Activated CD8-positive, alpha-beta T cell treated with anti-CD3 and anti-CD28 coated beads, Interleukin-2, amount 10 ng/mL, durations not matched to agents 7 days and 5 days (primary cell): ENCODE results near the gene TMTC4. TPM values are rescaled to one million over a fixed set of nuclear protein-coding genes. Genes with fewer than 3 reads are reported as not detected.

ENCODE experiments used
- ATAC-seq: fragments of 150-1000 bp; cut with Tn5 transposase; one replicate; pipeline ENCODE4 v1.10.0; 2021; ENCODE audit warnings: moderate library complexity
- CTCF ChIA-PET: fragments of 350-600 bp; sonication (Branson Sonifier 250); formaldehyde crosslinking; loops from one replicate; lab custom pipeline; 2021; ENCODE audit warnings: antibody characterized with exemption; lab: Charles Lee
- POLR2A ChIA-PET: fragments of 350-600 bp; sonication (Branson Sonifier 250); formaldehyde crosslinking; loops from one replicate; lab custom pipeline; 2021; ENCODE audit warnings: antibody characterized with exemption; lab: Charles Lee
- DNase-seq: peaks from one replicate; pipeline ENCODE4 v3.0.0-alpha.2; 2020
- H3K27ac Mint-ChIP-seq: one replicate; pipeline ENCODE4 v1.8.0; 2021; ENCODE audit warnings: mild to moderate bottlenecking, mixed read lengths
- H3K27me3 Mint-ChIP-seq: one replicate; pipeline ENCODE4 v1.8.0; 2021; ENCODE audit warnings: low read depth, mixed read lengths
- H3K36me3 Mint-ChIP-seq: one replicate; pipeline ENCODE4 v1.8.0; 2021; ENCODE audit warnings: low read depth, mixed read lengths
- H3K4me1 Mint-ChIP-seq: one replicate; pipeline ENCODE4 v1.8.0; 2021; ENCODE audit warnings: low read depth, mixed read lengths
- H3K4me3 Mint-ChIP-seq: one replicate; pipeline ENCODE4 v1.8.0; 2021; ENCODE audit warnings: mild to moderate bottlenecking, mixed read lengths
- H3K9me3 Mint-ChIP-seq: one replicate; pipeline ENCODE4 v1.8.0; 2022; ENCODE audit warnings: mixed read lengths; ENCODE audit not compliant: insufficient read depth
- total RNA-seq, 2 experiments: library from RNA; stranded (reverse); gene quantifications; one replicate each; pipeline ENCODE4 v1.2.3, GENCODE V29; 2021

TMTC4 gene
- total RNA-seq, 2 experiments from 2014 or later, result 26.8 to 27.5 TPM

GRCh38 chr13:100601716-100602115 is 72.9 kb downstream of the TMTC4 start:
- H3K27ac Mint-ChIP-seq, result no peak overlapping the region
- H3K36me3 Mint-ChIP-seq, result peaks cover 28% of the 10 kb centered on the region
- POLR2A ChIA-PET, result no interaction called here
- no peaks in the 10 kb centered on the region for H3K4me1 Mint-ChIP-seq
- no peak for ATAC-seq
- no peaks in the 10 kb centered on the region for H3K27me3 Mint-ChIP-seq
- no peak overlapping the region for H3K4me3 Mint-ChIP-seq
- H3K9me3 Mint-ChIP-seq, result no peaks in the 10 kb centered on the region
- CTCF ChIA-PET, result no interaction called here
- no peak for DNase-seq

DNA sequence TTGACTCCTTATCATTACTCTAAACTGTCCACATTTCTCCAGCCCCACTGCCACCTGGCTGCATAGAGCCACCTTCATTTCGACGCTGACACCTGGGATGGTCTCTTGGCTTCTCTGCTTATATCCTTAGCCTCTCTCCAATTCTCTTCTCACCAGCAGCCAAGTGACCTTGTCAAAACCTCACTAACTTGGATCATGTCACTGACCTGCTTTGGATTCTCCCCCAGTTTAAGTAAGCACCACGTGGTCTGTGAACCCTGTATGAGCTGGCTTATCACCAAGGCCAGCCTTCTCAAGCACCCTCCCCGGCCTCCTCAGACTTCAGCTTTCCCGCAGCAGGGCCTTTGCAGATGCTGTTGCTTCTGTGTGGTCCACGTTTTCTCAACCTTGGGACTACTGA is 73.7 kb downstream of the TMTC4 start:
- ATAC-seq (no peak), DNase-seq (no peak)
- Mint-ChIP-seq H3K9me3 (no peaks in the 10 kb centered on the region), H3K4me3 (no peak overlapping the region), H3K36me3 (peaks cover 22% of the 10 kb centered on the region), H3K27ac (no peak overlapping the region), H3K27me3 (no peaks in the 10 kb centered on the region), H3K4me1 (no peaks in the 10 kb centered on the region)
- CTCF ChIA-PET, result interaction anchor here (2.0 kb wide), 1 partner anchor 27 kb away, joined by 5 read pairs; no protein-coding TSS in a partner anchor
- POLR2A ChIA-PET, result no interaction called here

- POLR2A ChIA-PET, result no interaction called here
These were observed 74.1 kb downstream of the TMTC4 start for GRCh38 chr13:100600461-100600860.

GRCh38 chr13:100597253-100597652 is 77.3 kb downstream of the TMTC4 start:
- DNase-seq, result no peak
- POLR2A ChIA-PET, result no interaction called here
- CTCF ChIA-PET, result interaction anchor here (1.4 kb wide), 1 partner anchor 12 kb away, joined by 4 read pairs; no protein-coding TSS in a partner anchor
- Mint-ChIP-seq H3K27me3 (no peaks in the 10 kb centered on the region), H3K9me3 (no peaks in the 10 kb centered on the region), H3K4me3 (no peak overlapping the region), H3K27ac (no peak overlapping the region), H3K4me1 (no peaks in the 10 kb centered on the region), H3K36me3 (peaks cover under 1% of the 10 kb centered on the region)
- no peak for ATAC-seq

More at GRCh38 chr13:100600461-100600860, 74.1 kb downstream of the TMTC4 start:
- peaks cover 17% of the 10 kb centered on the region for H3K36me3 Mint-ChIP-seq
- no peaks in the 10 kb centered on the region for H3K4me1 Mint-ChIP-seq
- no peaks in the 10 kb centered on the region for H3K27me3 Mint-ChIP-seq
- CTCF ChIA-PET, result interaction anchor here (0.7 to 2.0 kb wide), 3 partner anchors 13 to 28 kb away, joined by 3 to 5 read pairs (median 3); no protein-coding TSS in a partner anchor
- no peak overlapping the region for H3K27ac Mint-ChIP-seq
- H3K4me3 Mint-ChIP-seq, result no peak overlapping the region
- H3K9me3 Mint-ChIP-seq, result no peaks in the 10 kb centered on the region
- DNase-seq (no peak), ATAC-seq (no peak)

GRCh38 chr13:100596516-100596915 is 78.1 kb downstream of the TMTC4 start:
- H3K4me1 Mint-ChIP-seq, result peaks cover 1% of the 10 kb centered on the region
- H3K9me3 Mint-ChIP-seq, result no peaks in the 10 kb centered on the region
- DNase-seq (no peak), ATAC-seq (no peak)
- CTCF ChIA-PET, result interaction anchor here (15.2 kb wide), 1 partner anchor 23 kb away, joined by 167 read pairs; no protein-coding TSS in a partner anchor
- POLR2A ChIA-PET, result no interaction called here
- H3K36me3 Mint-ChIP-seq, result no peaks in the 10 kb centered on the region
- no peak overlapping the region for H3K27ac Mint-ChIP-seq
- no peaks in the 10 kb centered on the region for H3K27me3 Mint-ChIP-seq
- H3K4me3 Mint-ChIP-seq, result no peak overlapping the region

DNA sequence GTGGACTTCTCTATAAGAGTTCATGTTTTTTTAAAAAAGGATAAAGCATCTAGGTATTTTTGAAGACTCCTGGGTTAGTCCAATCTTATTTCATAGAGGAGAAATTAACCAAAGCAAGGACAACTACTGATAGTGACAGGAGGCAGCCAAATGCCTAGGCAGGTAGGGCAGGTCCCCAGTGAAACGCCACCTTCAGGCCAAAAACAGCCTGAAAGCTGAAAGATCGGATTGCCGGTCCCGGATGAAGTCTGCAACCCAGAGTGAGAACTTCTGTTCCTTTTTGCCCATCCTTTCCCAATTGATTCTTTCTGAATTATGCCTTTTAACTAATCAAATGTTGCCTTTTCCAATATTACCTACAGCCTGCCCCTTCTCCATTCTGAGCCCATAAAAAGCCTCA is 79.9 kb downstream of the TMTC4 start:
- ChIA-PET CTCF (interaction anchor here (1.3 to 15.2 kb wide), 3 partner anchors 14 to 22 kb away, joined by 3 to 167 read pairs (median 4); no protein-coding TSS in a partner anchor), POLR2A (no interaction called here)
- no peaks in the 10 kb centered on the region for H3K27me3 Mint-ChIP-seq
- no peaks in the 10 kb centered on the region for H3K36me3 Mint-ChIP-seq
- no peak for DNase-seq
- no peaks in the 10 kb centered on the region for H3K9me3 Mint-ChIP-seq
- H3K4me1 Mint-ChIP-seq, result peaks cover 14% of the 10 kb centered on the region
- ATAC-seq, result no peak
- no peak overlapping the region for H3K4me3 Mint-ChIP-seq
- no peak overlapping the region for H3K27ac Mint-ChIP-seq

- DNase-seq (no peak), ATAC-seq (no peak)
- Mint-ChIP-seq H3K27me3 (no peaks in the 10 kb centered on the region), H3K9me3 (no peaks in the 10 kb centered on the region), H3K36me3 (peaks cover 2% of the 10 kb centered on the region), H3K4me1 (peaks cover 17% of the 10 kb centered on the region), H3K27ac (no peak overlapping the region), H3K4me3 (no peak overlapping the region)
- ChIA-PET CTCF (interaction anchor here (1.3 to 15.2 kb wide), 3 partner anchors 15 to 21 kb away, joined by 3 to 167 read pairs (median 4); no protein-coding TSS in a partner anchor), POLR2A (no interaction called here)
These were observed 80.3 kb downstream of the TMTC4 start for GRCh38 chr13:100594255-100594654.

GRCh38 chr13:100589178-100589725 is 85.3 kb downstream of the TMTC4 start:
- peaks cover 58% of the 10 kb centered on the region for H3K4me1 Mint-ChIP-seq
- H3K36me3 Mint-ChIP-seq, result peaks cover 19% of the 10 kb centered on the region
- no peaks in the 10 kb centered on the region for H3K27me3 Mint-ChIP-seq
- peak overlapping the region; percentile 69 for H3K4me3 Mint-ChIP-seq
- no peak for ATAC-seq
- ChIA-PET CTCF (interaction anchor here (0.7 to 15.2 kb wide), 4 partner anchors 8 to 21 kb away, joined by 3 to 167 read pairs (median 10); no protein-coding TSS in a partner anchor), POLR2A (interaction anchor here (0.5 to 2.0 kb wide), 3 partner anchors 63 to 85 kb away, joined by 3 to 9 read pairs (median 3); partner anchors contain the start of gene TMTC4)
- peak overlapping the region; percentile 95 for H3K27ac Mint-ChIP-seq
- peaks cover 6% of the 10 kb centered on the region for H3K9me3 Mint-ChIP-seq
- DNase-seq, result no peak

GRCh38 chr13:100588331-100589177 is 86.0 kb downstream of the TMTC4 start, which contains the start of gene GGACT:
Gene GGACT, minus strand, starts transcription at chr13:100588789. Its CDS starts 56,198 bp downstream, at chr13:100532591.
- peak within 1 kb of the TSS; percentile 95 for H3K27ac Mint-ChIP-seq
- H3K4me1 Mint-ChIP-seq, result peaks cover 65% of the 10 kb centered on the region
- ChIA-PET POLR2A (interaction anchor here (0.5 to 2.0 kb wide), 7 partner anchors 9 to 86 kb away, joined by 3 to 9 read pairs (median 3); partner anchors contain the start of gene TMTC4), CTCF (interaction anchor here (0.7 to 15.2 kb wide), 12 partner anchors 8 to 85 kb away, joined by 3 to 167 read pairs (median 3); no protein-coding TSS in a partner anchor)
- peak within 1 kb of the TSS; percentile 76 for H3K4me3 Mint-ChIP-seq
- peaks cover 22% of the 10 kb centered on the region for H3K36me3 Mint-ChIP-seq
- no peaks in the 10 kb centered on the region for H3K27me3 Mint-ChIP-seq
- ATAC-seq (peak; percentile 85), DNase-seq (peak; percentile 86)
- H3K9me3 Mint-ChIP-seq, result peaks cover 9% of the 10 kb centered on the region

GRCh38 chr13:100584896-100585295 is 89.7 kb downstream of the TMTC4 start:
- Mint-ChIP-seq H3K27me3 (no peaks in the 10 kb centered on the region), H3K4me1 (peaks cover 81% of the 10 kb centered on the region), H3K36me3 (peaks cover 44% of the 10 kb centered on the region), H3K27ac (peak overlapping the region; percentile 87), H3K9me3 (peaks cover 9% of the 10 kb centered on the region), H3K4me3 (peak overlapping the region; percentile 55)
- POLR2A ChIA-PET, result no interaction called here
- CTCF ChIA-PET, result interaction anchor here (1.1 to 15.2 kb wide), 4 partner anchors 12 to 927 kb away, joined by 3 to 167 read pairs (median 4); partner anchors contain the start of gene TMTC4
- peak; percentile 59 for DNase-seq
- peak; percentile 19 for ATAC-seq

DNA sequence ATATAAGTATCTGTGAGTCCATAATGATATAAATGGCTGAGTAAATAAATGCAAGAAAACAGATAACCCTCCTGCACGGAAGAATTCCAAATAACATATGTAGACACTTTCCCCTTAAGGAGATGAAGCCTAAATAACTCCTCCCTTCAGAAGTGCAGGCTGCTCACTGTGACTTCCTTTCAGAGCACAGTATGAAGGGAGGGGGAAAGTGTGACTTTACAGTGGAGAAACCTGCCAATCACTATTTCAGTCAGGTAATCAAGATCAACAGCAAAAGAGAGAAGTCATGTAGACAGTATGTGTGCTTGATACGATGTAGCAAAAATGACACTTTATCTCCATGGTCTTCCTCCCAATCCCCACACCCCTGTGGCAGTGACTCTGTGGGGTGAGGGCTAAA is 93.1 kb downstream of the TMTC4 start:
- peaks cover 9% of the 10 kb centered on the region for H3K9me3 Mint-ChIP-seq
- peak; percentile 29 for DNase-seq
- no peak overlapping the region for H3K4me3 Mint-ChIP-seq
- peak overlapping the region; percentile 71 for H3K27ac Mint-ChIP-seq
- H3K4me1 Mint-ChIP-seq, result peaks cover 56% of the 10 kb centered on the region
- no peaks in the 10 kb centered on the region for H3K27me3 Mint-ChIP-seq
- peak; percentile 59 for ATAC-seq
- H3K36me3 Mint-ChIP-seq, result peaks cover 33% of the 10 kb centered on the region
- ChIA-PET POLR2A (no interaction called here), CTCF (interaction anchor here (1.2 to 15.2 kb wide), 2 partner anchors 8 kb away, joined by 3 to 167 read pairs; no protein-coding TSS in a partner anchor)
